HepG2 (cell line): ENCODE data around the gene ZSWIM6. TPM values are rescaled to one million over a fixed set of nuclear protein-coding genes. Genes with fewer than 3 reads are reported as not detected.

Experiments used
- ATAC-seq: fragments of 200-7000 bp; cut with Tn5 transposase; 3 replicates; pipeline ENCODE4 v1.9.1; 2020; ENCODE audit warnings: mild to moderate bottlenecking, moderate library complexity
- BruUV-seq: library from RNA; stranded (reverse); fragments of 400-500 nt; replicated peaks from 2 replicates; lab custom pipeline; 2021; lab: Mats Ljungman, UMichigan
- CTCF ChIA-PET: fragments of 300-600 bp; formaldehyde crosslinking; extraction: SDS; loops from one replicate; lab custom pipeline; 2021; ENCODE audit warnings: low total read pairs, inconsistent platforms, low intra/inter-chr PET ratio; lab: Yijun Ruan, JAX
- POLR2A ChIA-PET: fragments of 350-600 bp; sonication (Branson Sonifier 250); formaldehyde crosslinking; loops from one replicate; lab custom pipeline; 2020; ENCODE audit warnings: antibody characterized with exemption, inconsistent platforms; lab: Yijun Ruan, JAX
- DNase-seq: peaks from one replicate; pipeline ENCODE4 v3.0.0-alpha.2; 2015; ENCODE audit warnings: low spot score
- FAIRE-seq: peaks from 3 replicates; lab custom pipeline; 2011; peaks lifted over from hg19 to GRCh38; lab: Jason Lieb, UNC
- H2AFZ ChIP-seq: one replicate; pipeline ENCODE4 v1.6.1; 2011; ENCODE audit warnings: low read length, inconsistent platforms
- H3K27ac ChIP-seq: fragments of 300-600 bp; 3 replicates; pipeline ENCODE4 v1.8.0; 2011; ENCODE audit warnings: mixed run types, mild to moderate bottlenecking, mixed read lengths, low read length, inconsistent platforms; ENCODE audit not compliant: insufficient read depth; ENCODE audit errors: extremely low read length
- H3K27me3 ChIP-seq, 2 experiments: fragments of 200-600 bp in 1 of 2; 2 replicates in 1 of 2; 3 replicates in 1 of 2; pipeline versions ENCODE4 v1.6.0 to v1.8.0; 2011; ENCODE audit warnings: low read length in 2 of 2, mild to moderate bottlenecking in 2 of 2, moderate library complexity in 2 of 2, inconsistent platforms in 1 of 2; ENCODE audit not compliant: insufficient read depth in 2 of 2, control insufficient read depth in 1 of 2
- H3K36me3 ChIP-seq, 2 experiments: fragments of 200-600 bp in 1 of 2; replicated peaks in 1 of 2; 2 replicates in 1 of 2; 3 replicates in 1 of 2; pipeline versions ENCODE4 v1.5.1 to v1.8.0; 2011; ENCODE audit warnings: low read length in 2 of 2, inconsistent platforms in 1 of 2; ENCODE audit not compliant: insufficient read depth in 2 of 2, control insufficient read depth in 1 of 2
- H3K4me1 ChIP-seq: 2 replicates; pipeline ENCODE4 v1.5.1; 2012; ENCODE audit warnings: low read length, inconsistent platforms; ENCODE audit not compliant: insufficient read depth
- H3K4me2 ChIP-seq: 2 replicates; pipeline ENCODE4 v1.6.0; 2011; ENCODE audit warnings: low read depth, low read length, inconsistent platforms
- H3K4me3 ChIP-seq, 3 experiments: fragments of 200-600 bp in 1 of 3; sonication (generic), shearing (Covaris generic) in 1 of 3; replicated peaks in 1 of 3; 2 replicates each; pipeline ENCODE4 v1.5.1; 2011 to 2016; ENCODE audit warnings: low read length in 3 of 3, inconsistent platforms in 2 of 3, low read depth in 2 of 3, mild to moderate bottlenecking in 2 of 3, control low read depth in 1 of 3, mixed read lengths in 1 of 3; ENCODE audit not compliant: insufficient read depth in 1 of 3
- H3K79me2 ChIP-seq: one replicate; pipeline ENCODE4 v1.6.1; 2011; ENCODE audit warnings: low read length, inconsistent platforms; ENCODE audit not compliant: insufficient read depth
- H3K9ac ChIP-seq: 2 replicates; pipeline ENCODE4 v1.6.0; 2011; ENCODE audit warnings: mild to moderate bottlenecking, low read depth, low read length, inconsistent platforms; ENCODE audit not compliant: insufficient read depth
- H3K9me3 ChIP-seq: 2 replicates; pipeline ENCODE4 v1.5.1; 2012; ENCODE audit warnings: mild to moderate bottlenecking, low read length
- H4K20me1 ChIP-seq: 2 replicates; pipeline ENCODE4 v1.6.0; 2011; ENCODE audit warnings: inconsistent platforms, mild to moderate bottlenecking, low read length, moderate library complexity; ENCODE audit not compliant: insufficient read depth
- FIP1L1 ChIP-seq: fragments of 200-400 bp; formaldehyde crosslinking; IDR thresholded peaks from 2 replicates; pipeline ENCODE4 v1.6.1; 2018; ENCODE audit warnings: low read depth, mild to moderate bottlenecking, low read length, moderate library complexity, borderline replicate concordance; ENCODE audit not compliant: insufficient read depth
- HDAC6 ChIP-seq: fragments of 200-600 bp; sonication (generic); IDR thresholded peaks from 2 replicates; pipeline ENCODE4 v1.7.0; 2017; ENCODE audit warnings: mild to moderate bottlenecking, antibody characterized with exemption, low read length, low read depth
- ISX ChIP-seq: sonication (generic); formaldehyde crosslinking; conservative IDR thresholded peaks from 2 replicates; pipeline ENCODE4 v1.5.0; 2020; ENCODE audit warnings: missing genetic modification reagents
- SALL2 ChIP-seq: sonication (generic); formaldehyde crosslinking; IDR thresholded peaks from 2 replicates; pipeline ENCODE4 v1.8.1; 2023; ENCODE audit warnings: mild to moderate bottlenecking, missing genetic modification reagents, inconsistent platforms
- SIX4 ChIP-seq: sonication (generic); formaldehyde crosslinking; IDR thresholded peaks from 2 replicates; pipeline ENCODE4 v1.4.0; 2020; ENCODE audit warnings: missing genetic modification reagents
- SNRNP70 ChIP-seq: fragments of 200-400 bp; formaldehyde crosslinking; IDR thresholded peaks from 2 replicates; pipeline ENCODE4 v1.6.1; 2017; ENCODE audit warnings: mild to moderate bottlenecking, low read depth, low read length, moderate library complexity
- SPEN ChIP-seq: sonication (generic); formaldehyde crosslinking; IDR thresholded peaks from 2 replicates; pipeline ENCODE4 v1.5.1; 2020; ENCODE audit warnings: low read depth, mild to moderate bottlenecking, missing genetic modification reagents
- ZNF225 ChIP-seq: sonication (generic); formaldehyde crosslinking; IDR thresholded peaks from 2 replicates; pipeline ENCODE4 v1.4.0; 2020; ENCODE audit warnings: mild to moderate bottlenecking, missing genetic modification reagents
- ZNF382 ChIP-seq: sonication (generic); formaldehyde crosslinking; IDR thresholded peaks from 2 replicates; pipeline ENCODE4 v1.5.0; 2020; ENCODE audit warnings: missing genetic modification reagents, mild to moderate bottlenecking, borderline replicate concordance
- ZNF672 ChIP-seq: sonication (generic); formaldehyde crosslinking; IDR thresholded peaks from 2 replicates; pipeline ENCODE4 v1.8.1; 2022; ENCODE audit warnings: missing genetic modification reagents
- ZNF737 ChIP-seq: sonication (generic); formaldehyde crosslinking; IDR thresholded peaks from 2 replicates; pipeline ENCODE4 v1.5.0; 2020; ENCODE audit warnings: missing genetic modification reagents, mild to moderate bottlenecking, borderline replicate concordance
- ZNF772 ChIP-seq: sonication (generic); formaldehyde crosslinking; IDR thresholded peaks from 2 replicates; pipeline ENCODE4 v1.5.0; 2020; ENCODE audit warnings: mild to moderate bottlenecking, missing genetic modification reagents
- ZNF773 ChIP-seq: sonication (generic); formaldehyde crosslinking; IDR thresholded peaks from 2 replicates; pipeline ENCODE4 v1.4.0; 2020; ENCODE audit warnings: missing genetic modification reagents, borderline replicate concordance
- ZSCAN9 ChIP-seq: IDR thresholded peaks from 2 replicates; pipeline ENCODE4 v1.6.1; 2016; ENCODE audit warnings: borderline replicate concordance
- WGBS: methylation state at CpG from one replicate; pipeline ENCODE4 v1.1.6; 2017; ENCODE audit warnings: low lambda C conversion rate; 5-methylcytosine and 5-hydroxymethylcytosine counted together
- in situ Hi-C: cut with HindIII; loops from 2 replicates; pipeline ENCODE4 v1.10.0; 2017; ENCODE audit warnings: low pct_unique_long_range_greater_than_20kb; ENCODE audit not compliant: extremely low pct_ligation_motif_present
- intact Hi-C: fragments of 100-400 bp; cut with micrococcal nuclease; formaldehyde crosslinking; loops from one replicate; pipeline ENCODE4 v1.10.0; 2022; ENCODE audit not compliant: unreplicated experiment
- polyA plus RNA-seq, 8 experiments: library from polyadenylated mRNA; depleted of rRNA in 3 of 8; stranded (reverse) in 7 of 8; unstranded in 1 of 8; fragments of >200 nt; fragmentation: Illumina TruSeq in 4 of 8; extraction: Trizol in 4 of 8; gene quantifications; 2 replicates each; pipeline versions ENCODE4 v1.2.1 to v1.2.3, GENCODE V29; 2011 to 2016; ENCODE audit warnings: low read depth in 4 of 8, missing spikeins in 1 of 8, mixed read lengths in 1 of 8; ENCODE audit not compliant: insufficient read depth in 1 of 8
- total RNA-seq, 5 experiments: library from RNA; depleted of rRNA; stranded (reverse); fragments of >200 nt; fragmentation: Illumina TruSeq; extraction: Trizol; gene quantifications; 2 replicates each; pipeline ENCODE4 v1.2.3, GENCODE V29; 2016; ENCODE audit warnings: low read depth in 1 of 5

Gene ZSWIM6
- total and polyA plus RNA-seq, 2 of the 13 experiments (the other 11 are each of a cell fraction or from before 2014, with no cell fraction given): 0.82 to 1.9 TPM

- Histone ChIP-seq H3K27ac (no peak overlapping the region), H3K4me3 (no peak overlapping the region), H3K9ac (no peak overlapping the region), H3K27me3 (no peaks in the 10 kb centered on the region), H3K4me2 (no peak overlapping the region), H4K20me1 (no peaks in the 10 kb centered on the region), H3K9me3 (no peaks in the 10 kb centered on the region), H3K79me2 (no peaks in the 10 kb centered on the region), H3K4me1 (no peaks in the 10 kb centered on the region), H3K36me3 (no peaks in the 10 kb centered on the region), H2AFZ (no peak overlapping the region)
- WGBS: 46% methylated on average over 2 of the region's 2 CpGs
- DNase-seq (no peak), ATAC-seq (no peak), FAIRE-seq (no peak)
- no TSS peak for BruUV-seq
- in situ Hi-C loops: no loop called here
- no peak for TF ChIP-seq ZNF672 (CRISPR knock-in tag)
- TF ChIP-seq SIX4 (CRISPR knock-in tag): no peak
- no peak for TF ChIP-seq ZSCAN9
- no peak for TF ChIP-seq SALL2 (CRISPR knock-in tag)
- TF ChIP-seq ZNF772 (CRISPR knock-in tag): no peak
- TF ChIP-seq ZNF382: no peak
- TF ChIP-seq HDAC6: no peak
- TF ChIP-seq ISX: no peak
- TF ChIP-seq ZNF737 (CRISPR knock-in tag): no peak
- TF ChIP-seq ZNF773: no peak
- TF ChIP-seq SPEN (CRISPR knock-in tag): no peak
- no peak for TF ChIP-seq ZNF225 (CRISPR knock-in tag)
- TF ChIP-seq FIP1L1: no peak
- no peak for TF ChIP-seq SNRNP70
- POLR2A ChIA-PET: no interaction called here
- intact Hi-C loops: no loop called here
- CTCF ChIA-PET: no interaction called here
Measured at GRCh38 chr5:61379677-61380076, 47.6 kb downstream of the ZSWIM6 start.
